Hypothalamus (tissue), 51 donors: Measurements from ENCODE around the gene ECM1.

Experiments used
- DNase-seq, 51 donors: peaks; one replicate each; lab custom pipeline; 2025; lab: John Stamatoyannopoulos, UW

Gene ECM1

DNA sequence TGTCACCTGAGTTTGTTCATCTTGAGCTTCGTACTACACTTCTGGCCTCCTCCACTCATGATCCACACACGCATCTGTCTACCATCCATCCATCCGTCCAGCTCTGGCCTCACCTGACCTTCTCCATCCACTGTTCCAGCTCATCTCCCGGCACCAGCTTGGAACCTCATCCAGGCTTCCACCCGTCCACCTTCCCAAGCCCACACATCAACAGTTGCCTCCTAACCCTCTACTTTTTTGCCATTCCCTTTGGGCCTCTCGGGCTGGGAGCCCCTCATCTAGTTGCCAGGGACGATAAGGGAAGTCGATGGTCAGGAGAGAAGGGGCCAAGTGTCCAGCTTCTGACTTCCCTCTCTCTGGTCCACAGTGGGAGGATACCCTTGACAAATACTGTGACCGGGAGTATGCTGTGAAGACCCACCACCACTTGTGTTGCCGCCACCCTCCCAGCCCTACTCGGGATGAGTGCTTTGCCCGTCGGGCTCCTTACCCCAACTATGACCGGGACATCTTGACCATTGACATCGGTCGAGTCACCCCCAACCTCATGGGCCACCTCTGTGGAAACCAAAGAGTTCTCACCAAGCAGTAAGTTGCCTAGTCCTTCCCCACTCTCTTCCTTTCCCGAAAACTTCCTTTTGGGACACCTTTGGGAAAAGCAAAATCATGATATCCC is 4.2 kb downstream of the ECM1 start:
- DNase-seq = no peak

DNA sequence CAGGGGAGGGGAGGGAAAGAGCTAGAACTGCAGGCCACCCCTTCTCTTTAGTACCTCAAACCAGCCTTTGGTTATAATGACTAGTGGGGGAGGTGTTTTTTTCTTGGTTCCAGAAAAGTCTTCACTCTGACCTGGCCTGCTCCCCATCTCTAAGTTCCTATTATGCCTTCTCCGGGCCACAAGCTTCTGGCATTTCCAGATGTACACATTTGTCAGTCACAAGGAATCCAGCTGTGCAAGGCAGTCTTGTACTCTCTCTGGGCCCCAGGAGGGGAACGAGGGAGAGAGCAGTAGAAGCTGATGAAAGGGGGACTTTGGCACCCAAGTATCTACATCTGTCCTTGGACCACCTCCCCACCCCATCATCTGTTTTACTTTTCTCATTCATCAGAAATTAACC is 4.9 kb downstream of the ECM1 start:
- DNase-seq = no peak

DNA sequence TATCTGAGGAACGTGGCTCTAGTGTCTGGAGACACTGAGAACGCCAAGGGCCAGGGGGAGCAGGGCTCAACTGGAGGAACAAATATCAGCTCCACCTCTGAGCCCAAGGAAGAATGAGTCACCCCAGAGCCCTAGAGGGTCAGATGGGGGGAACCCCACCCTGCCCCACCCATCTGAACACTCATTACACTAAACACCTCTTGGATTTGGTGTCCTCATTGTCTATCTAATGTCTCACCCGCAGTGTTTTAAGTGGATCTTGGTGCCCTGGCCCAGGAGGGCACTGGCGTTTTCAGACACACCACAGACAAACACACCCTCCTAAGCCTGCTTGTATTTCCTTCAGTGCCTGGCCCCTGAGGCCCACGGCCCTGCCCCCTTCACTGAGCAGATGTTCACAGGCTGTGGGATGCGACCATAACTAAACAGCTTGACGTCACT is 5.5 kb downstream of the ECM1 start:
- no peak for DNase-seq

DNA sequence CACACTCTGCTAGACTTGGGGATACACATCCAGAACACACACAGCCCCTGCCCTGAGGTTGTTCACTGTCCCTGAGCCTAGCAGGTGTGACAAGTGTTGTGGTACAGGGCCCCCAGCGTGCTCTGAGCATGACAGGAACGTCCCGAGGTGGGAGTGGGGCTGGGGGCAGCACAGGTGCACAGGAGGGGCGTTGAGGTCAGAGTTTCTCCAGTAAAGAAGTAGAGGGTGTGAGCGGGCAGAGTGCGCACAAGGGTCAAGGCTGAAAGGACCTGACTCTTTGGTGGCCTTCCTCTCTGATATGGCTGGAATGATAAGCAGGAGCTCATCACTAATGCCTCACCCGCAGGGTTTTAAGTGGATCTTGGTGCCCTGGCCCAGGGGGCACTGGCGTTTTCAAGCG is 6.4 kb downstream of the ECM1 start:
- DNase-seq = no peak

DNA sequence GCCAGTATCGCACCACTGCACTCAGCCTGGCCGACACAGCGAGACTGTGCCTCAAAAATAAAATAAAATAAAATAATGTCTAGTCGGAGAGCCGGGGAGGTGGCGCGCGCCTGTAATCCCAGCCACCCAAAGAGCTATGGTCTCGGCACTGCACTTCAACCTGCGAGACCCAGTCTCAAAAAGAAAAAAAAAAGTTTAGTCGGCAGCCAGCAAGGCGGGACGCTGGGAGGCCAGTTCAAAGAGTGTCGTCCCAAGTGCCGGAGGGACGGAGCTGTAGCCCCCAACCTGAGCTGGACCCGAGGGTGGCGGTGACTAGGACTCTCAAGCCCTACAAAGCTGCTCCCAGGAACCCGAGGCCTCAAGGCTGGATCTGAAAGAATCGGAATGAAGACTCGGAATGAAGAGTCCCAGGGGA is 7.0 kb downstream of the ECM1 start:
- peak in 3 of 51 donors; percentile 21 to 50 (median 39) for DNase-seq

DNA sequence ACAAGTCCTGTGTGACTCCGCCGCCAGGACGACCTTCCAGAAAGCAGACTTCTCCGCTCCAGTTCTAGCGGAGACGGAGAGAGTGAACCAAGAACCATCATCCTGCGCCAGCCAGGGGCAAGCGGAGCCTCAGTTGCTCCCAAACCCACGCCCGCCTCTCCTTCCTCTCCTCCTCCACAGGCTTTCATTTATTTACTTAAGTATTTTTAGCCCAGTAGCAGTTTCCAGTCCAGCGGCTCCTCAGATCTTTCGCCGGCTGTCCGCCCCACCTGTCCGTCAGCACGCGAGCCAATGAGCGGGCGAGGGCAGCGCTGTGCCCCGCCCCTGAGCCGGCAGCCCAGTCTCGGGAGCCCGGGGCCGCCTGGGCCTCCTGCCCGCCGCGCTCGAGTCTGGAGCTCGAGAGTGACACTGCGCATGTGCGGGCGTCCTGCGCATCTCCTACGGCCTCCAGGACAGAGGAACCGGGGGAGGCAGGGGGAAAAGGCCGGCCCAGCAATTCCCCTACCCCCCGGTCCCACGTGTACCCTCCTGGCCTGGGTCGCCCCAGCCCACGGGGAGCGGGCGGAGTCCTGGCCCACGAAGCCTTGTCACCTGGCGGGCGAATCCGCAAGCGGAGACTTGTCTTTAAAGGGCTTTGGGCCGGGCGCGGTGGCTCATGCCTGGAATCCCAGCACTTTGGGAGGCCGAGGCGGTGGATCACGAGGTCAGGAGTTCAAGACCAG is 7.6 kb downstream of the ECM1 start, which contains the start of gene FALEC:
FALEC (plus strand) TSS at position 425 of the 722 bp plus-strand sequence.
- peak; percentile 42 to 99 (median 95) for DNase-seq

DNA sequence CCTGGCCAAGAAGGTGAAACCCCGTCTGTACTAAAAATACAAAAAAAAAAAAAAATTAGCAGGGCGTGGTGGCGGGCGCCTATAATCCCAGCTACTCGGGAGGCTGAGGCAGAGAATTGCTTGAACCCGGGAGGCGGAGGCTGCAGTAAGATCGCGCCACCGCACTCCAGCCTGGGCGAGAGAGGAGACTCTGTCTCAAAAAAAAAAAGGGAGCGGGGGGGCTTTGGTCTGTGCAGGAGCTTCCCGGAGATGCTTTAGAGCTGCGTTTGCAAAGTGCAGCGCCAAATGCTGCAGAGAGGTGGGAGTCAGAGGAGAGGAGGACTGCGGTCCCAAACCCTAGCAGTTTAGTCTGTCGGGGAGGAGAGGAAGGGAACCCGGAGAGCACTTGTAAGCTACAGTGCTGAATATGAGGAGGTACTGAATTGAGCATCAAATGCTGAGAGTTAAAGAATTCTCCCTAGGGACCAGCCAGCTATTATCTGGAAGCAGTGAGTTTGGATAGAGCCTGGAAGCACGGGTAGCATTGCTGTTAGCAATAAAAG is 8.2 kb downstream of the ECM1 start:
- DNase-seq = peak in 12 of 51 donors; percentile 4 to 49 (median 19)

DNA sequence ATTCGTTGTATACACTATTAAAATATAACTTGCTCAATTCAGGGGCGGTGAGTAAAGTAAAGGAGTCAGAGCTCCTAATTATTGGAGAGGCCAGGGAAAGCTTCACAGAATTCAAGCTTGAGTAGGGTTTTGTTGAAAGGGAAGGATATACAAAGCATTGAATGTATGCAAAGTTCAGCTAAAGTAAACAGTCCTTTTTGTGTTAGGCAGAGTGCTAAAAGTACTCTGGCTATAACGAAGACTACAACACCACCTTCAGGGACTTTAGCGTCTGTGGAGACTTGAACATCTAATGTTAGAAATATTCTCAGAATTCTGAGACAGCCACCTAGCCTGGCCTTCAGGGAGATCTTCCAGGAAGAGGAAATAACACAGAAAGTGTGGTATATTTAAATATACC is 8.7 kb downstream of the ECM1 start:
- no peak for DNase-seq

DNA sequence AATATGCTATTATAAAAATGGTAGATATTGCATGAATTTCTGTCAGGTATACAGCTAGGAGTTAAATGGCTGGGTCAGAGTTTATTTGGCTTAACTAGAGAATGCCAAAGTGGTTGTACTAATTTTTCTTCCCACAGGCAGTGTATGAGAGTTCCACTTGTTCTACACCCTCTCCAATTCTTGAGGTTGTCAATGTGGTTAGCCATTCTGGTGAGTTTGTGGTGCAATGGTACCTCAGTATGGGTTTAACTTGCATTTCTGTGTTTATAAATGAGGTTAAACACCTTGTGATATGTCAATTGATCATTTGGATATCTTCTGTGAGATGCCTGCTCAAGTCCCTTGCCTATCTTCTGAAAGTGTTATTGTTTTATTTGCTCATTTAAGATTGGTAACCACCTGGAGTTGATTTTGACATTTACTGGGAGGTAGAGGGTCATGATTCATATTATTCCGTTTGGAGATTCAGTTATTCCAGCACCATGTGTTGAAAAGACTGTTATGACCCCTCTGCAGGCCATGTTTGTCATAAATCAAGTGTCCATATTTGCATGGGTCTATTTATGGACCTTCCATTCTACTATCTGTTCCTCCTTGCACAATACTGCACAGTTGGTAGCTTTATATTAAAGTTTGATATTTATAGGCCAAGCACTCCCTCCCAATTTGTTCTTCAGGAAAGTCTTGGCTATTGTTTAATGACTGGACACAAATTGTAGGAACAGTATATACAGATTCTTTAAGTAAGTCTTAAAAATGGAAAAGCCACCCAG is 13.5 kb downstream of the ECM1 start:
- DNase-seq = no peak

DNA sequence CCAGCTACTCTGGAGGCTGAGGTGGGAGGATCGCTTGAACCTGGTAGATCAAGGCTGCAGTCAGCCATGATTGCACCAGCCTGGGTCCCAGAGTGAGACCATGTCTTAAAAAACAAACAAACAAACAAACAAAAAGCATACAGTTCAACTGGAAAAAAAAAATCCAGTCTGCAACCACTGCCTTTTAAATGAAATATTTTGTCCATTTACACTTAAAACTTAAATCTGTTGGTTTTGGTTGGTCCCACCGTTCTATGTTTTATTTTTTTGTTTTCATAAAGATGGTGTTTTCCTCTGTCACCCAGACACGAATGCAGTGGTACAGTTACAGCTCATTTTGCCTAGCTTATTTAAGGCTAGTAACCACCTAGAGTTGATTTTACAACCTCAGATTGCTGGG is 17.4 kb downstream of the ECM1 start:
- no peak for DNase-seq

DNA sequence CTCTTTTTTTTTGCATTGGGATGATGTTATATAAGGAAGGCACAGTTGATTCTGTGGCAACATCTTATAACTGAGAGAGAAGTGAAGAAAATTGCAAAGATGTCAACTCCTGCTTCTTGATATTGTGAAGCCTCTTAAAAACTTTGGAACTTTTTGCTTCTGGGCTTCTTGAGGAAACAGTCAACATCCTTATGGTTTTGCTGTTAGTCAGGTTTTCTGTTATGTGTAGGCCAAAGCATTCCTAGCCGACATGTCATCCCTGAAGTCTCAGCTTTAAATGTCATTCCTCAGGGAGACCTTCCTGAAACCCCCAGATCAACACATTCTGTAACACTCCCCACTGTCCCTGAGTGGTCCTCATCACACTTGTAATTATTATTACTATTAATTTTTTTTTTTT is 20.3 kb downstream of the ECM1 start:
- no peak for DNase-seq

DNA sequence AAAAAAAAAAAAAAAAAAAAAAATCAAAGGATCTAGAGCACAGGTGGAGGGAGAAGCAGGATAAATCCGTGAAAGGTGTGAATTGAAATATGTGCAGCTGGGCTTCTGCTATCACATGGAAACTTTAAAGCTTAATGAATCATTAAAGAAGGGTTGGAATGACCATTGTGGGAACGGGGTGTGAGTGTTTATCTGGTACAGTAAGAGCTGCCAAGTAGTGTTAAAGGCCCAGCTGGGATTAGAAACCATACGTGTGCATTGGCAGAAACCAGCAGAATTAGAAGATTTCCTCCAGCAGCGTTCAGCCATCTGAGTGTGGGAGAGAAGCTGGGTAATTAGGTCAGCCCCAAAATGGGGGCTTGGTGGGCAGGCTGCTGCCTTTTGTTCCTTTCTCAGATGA is 21.1 kb downstream of the ECM1 start:
- DNase-seq = no peak

DNA sequence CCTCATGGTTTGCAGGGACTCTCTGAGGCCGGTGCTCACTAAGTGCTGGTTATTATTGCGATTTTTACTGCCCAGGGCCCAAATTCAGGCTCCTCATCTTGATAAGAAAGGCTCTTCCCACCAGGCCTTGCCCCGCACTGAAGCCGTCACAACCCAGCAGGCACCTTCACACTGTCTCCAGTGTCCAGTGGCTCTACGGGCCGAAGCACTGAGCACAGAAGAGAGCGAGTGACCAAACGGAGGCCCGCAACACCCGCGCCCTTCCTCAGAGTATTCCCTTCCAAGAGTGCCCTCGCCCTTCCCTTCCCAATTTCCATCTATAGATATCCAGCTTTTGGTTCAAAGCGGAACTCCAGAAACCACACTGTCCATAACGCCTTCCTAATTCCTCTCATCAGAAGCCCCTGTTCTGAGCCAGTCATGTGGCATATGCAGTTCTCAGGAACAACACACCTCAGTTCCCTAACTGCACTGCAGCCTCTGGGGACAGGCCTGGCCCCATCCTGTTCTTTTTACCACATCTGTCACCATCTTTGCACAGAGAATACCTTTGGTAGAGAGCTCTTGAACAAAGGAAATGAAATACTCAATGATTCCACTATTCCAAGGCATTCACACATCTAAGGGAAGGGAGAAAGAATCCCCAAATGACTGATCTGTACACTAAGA is 22.7 kb downstream of the ECM1 start:
- no peak for DNase-seq

DNA sequence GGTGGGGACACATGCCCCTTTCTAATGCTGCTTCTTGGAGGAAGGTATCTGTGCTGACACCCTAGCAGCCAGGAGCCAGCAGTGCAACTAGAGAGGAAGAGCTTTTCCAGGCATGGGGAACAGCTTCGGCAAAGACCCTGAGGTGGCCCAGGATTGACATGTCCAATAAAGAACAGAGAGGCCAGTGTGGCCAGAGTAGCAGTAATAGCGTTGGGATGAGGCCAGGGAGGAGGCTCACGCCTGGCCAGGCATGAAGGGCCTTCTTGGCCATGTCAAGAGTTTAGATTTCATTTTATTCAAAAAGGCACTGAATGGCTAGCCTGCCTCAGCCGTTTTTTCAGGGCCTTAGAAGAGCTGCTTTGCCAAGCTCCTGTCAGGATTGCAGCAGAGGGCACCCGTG is 25.0 kb downstream of the ECM1 start:
- DNase-seq = peak in 1 of 51 donors; percentile 47

DNA sequence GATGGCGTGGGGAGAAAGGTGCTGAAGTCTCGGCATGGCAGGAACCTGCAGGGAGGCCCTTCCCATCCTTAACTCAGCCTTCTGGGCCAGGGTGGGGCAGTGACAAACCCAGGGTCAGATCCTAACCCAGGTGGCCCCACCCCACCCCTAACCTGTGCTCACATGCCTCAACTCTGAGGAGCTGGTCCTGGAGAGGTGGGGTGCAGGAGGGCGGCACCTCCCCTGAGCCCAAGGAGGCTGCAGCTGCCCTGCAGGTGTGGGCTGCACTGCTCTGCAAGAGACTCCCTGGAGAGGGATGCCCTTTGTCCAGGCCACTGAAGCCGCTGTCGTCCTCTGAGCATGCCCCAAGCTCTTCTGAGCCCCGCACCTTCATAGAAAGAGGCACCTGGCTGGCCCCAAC is 26.1 kb downstream of the ECM1 start:
- DNase-seq = no peak

DNA sequence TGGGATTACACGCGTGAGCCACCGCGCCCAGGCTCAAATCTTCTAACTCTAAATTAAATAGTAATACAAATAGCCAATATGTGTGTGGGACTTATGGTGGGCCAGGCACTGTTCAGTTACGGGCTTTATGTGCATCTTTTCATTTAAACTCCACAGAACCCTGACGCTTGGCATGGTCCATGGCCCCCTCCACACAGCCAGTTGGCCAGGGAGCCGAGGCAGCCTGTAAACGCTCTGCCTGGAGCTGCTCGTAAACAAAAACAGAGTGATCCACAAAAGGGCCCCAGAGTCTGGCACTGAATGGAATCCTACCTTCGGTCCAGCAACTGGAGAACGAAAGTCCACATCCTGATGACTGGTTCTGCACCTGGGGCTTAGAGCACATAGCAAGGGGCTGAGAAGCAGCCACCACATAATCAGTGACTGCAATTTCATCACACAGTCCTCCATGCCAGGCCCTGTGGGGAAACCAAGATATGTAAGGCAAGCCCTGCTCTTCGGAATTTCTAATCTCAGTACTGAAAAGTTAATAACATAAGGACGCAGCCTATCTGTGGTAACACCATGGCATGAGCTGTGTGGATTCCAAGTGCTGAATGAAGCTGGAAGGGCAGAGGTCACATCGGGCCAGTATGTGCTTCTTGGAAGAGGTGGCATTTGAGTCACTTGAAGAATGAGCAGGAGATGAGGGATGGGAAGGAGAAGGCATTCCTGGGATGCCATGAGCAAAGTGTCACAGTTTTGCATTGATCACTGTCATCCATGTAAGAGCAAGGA is 27.8 kb downstream of the ECM1 start:
- DNase-seq = no peak

DNA sequence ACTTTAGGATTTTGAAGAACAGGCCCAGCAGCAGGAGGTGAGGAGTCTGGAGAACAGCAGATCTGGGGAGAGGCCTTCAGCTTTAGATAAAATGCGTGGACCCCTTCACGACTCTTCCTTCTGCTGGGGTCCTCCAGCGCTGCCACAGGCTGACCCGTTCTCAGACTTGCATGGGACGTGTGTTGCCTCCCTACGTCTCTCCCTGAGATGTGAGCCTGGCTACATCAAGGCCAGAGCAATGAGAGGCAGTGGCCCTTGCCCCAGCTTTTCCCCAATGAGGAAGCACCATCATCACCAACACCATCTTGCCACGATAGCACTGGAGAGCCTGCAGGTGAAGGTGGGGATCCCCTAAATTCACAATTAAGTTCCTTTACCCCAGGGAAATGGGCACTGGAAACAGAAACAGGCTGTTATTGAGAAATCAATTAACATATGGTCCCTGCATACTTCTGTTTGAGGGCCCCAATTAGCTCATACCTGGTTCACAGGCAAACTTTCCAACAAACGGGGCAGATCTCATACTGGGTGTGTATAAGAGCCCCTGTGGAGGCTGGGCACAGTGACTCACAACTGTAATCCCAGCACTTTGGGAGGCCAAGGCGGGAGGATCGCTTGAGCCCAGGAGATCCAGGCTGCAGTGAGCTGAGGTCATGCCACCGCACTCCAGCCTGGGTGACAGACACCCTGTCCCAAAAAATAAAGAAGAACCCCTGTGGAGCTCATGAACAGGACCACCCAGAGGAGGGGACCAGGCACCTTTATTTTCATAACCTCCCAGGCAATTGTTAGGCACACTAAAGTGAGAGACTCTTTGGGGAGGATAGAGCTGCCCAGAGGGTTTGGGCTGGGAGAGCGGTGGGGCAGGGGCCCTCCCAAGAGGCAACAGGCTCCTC is 29.2 kb downstream of the ECM1 start:
- no peak for DNase-seq

DNA sequence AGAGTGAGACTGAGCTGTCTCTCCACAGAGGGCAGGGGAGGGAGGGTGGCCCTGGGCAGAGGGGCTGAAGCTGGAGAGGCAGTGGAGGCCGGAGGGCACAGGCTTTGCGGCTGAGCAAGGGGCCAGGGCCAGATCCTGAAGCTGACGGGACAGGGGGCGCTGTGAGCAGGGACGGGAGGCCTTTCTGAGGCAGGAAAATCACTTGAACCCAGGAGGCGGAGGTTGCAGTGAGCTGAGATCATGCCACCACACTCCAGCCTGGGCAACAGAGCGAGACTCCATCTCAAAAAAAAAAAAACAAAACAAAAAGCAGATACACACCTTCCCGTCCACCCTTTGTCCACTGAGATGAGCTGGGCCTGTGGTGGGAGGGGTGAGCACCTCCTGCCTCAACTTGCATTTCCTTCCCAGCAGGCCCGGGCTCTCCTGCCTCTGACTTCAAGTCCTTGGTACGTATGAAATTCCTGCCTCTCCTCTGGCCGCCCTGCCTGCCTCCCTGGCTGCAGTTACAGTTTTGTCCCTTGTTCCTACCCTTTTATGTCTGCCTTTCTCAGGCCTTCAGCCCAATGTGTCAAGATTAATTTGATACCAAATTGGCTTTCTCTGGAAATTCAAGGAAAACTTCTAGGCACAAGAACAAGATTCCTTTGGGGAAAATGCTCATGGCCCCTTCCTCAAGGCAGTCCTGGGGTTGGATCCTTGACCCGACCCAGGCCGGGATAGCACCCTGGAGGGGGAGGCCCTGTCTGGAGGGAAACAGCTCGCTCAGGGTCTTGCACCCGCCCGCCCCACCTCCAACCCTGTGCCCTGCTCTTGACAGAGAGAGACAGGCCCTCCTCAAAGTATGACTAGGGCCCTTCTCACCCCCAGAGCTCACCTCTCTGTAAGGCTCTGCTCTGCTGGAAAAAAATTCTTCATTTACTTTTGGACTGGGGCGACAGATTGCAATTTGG is 30.1 kb downstream of the ECM1 start:
- no peak for DNase-seq
